Stimulated activated CD4-positive, alpha-beta T cell treated with anti-CD3 and anti-CD28 coated beads, Interleukin-15, amount 100 ng/mL, for 1 hour (primary cell): ENCODE measurements around the gene GABPA.

ENCODE experiments used
- DNase-seq, 2 donors: peaks; one replicate each; pipeline ENCODE4 v3.0.0-alpha.2; 2020; ENCODE audit warnings: low read depth in 1 of 2, low spot score in 1 of 2

Gene GABPA

DNA sequence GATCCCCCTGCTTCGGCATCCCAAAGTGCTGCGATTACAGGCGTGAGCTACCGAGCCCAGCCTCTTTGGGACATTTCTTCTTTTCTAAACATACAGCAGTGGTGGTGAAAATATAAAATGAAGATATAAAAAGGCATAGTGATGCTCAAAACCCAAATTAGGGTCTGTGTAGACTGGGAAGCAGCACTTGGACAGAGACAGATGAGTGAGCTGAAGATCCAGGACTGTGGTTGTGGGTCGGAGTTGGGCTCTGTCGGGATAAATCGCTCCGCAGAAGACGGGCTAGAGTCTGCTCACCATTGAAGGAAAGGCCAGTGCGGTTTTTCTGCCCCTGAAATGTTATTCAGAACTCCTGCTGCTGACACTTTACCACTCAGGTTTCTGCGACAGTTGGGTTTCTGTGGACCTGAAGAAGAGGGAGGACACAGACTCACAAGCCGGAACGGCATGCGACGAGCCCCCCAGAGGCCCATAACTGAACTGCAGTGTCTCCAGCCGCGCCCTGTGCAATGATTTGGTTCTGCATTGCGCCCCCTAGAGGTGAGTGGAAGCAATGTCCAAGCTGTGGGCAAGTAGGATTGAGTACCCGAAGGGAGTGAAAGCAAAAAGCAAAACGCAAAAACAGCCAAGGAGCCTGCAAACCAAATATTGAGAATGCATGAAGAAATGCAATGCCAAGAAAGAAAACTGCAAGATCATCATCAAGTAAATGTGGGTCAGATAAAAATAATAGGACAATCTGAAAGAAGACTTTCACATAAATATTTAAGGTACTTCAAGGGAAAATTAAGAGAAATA is 66.6 kb downstream of the GABPA start:
- DNase-seq = peak; percentile 54 to 71

DNA sequence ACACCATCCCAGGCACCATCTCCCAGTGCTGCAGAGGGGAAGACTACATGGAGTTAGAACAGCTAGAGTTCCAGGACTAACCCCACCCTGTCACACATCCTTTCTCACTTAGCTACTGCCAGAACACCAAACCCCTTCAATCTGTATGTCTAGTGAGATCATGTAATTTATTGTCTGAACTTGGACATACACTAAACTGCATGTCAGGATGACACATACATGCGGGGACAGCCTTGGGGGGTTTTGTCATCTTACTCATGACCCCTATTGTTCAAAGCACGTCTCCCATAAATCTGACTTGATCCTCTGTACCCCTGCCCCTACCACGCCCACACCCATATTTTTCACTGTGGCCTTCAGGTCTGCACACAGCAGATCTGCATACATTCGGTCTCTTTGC is 71.3 kb downstream of the GABPA start:
- no peak for DNase-seq

DNA sequence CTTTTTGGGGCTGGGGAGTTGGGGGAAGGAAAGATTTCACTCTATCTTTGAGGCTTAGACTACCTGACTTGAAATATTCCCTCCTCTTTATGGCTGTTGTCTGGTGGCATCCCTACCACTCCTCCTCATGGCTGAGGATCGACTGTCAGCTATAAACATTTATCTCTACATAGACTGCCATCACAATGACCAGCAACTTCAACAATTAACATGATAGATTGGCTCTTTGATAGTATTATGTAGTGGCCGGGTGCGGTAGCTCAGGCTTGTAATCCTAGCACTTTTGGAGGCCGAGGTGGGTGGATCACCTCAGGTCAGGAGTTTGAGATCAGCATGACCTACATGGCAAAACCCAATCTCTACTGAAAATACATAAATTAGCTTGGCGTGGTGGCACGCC is 72.4 kb downstream of the GABPA start:
- DNase-seq = no peak

DNA sequence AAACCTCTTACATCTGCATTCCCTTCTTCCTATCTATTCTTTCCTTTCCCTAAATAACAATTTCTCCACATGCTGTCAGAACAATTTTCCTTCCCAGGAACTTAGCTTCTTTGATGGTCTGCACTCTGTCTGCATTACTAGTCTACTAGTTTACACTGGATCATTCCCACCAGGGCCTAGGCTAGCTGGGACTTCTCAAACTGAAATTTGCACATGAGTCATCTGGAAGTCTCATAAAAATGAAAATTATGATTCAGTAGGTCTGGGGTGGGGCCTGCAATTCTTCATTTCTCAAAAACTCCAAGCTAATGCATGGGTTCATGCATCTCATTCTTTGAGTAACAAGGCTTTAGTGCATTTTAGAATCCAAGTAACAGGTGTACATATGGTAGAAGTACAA is 74.2 kb downstream of the GABPA start:
- DNase-seq = no peak

DNA sequence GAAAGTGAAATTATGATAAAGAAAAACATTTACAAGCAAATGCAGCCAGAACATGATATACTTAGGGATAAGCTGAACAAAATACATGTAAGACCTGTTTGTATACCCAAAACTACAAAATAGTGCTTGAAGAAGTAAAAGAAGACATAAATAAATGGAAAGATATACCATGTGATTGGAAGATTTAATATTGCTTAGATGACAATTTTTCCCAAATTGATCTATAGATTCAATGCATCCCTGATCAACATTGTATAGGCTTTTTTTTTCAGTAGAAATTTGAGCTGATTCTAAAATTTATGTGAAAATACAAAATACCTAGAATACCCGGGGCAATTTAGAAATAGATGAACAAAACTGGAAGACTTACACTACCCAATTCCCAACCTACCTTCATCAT is 76.4 kb downstream of the GABPA start:
- no peak for DNase-seq

DNA sequence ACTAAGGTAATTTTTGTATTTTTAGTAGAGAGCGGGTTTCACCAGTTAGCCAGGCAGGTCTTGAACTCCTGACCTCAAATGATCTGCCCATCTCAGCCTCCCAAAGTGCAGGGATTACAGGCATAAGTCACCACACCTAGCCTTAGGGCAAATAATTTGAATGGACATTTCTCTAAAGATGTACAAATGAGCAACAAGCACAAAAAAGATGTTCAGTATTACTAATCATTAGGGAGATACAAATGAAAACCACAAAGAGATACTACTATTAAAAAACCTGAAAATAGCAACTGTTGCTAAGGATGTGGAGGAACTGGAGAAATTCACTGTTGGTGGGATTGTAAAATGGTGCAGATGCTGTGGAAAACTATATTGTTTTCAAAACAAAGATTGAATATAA is 79.1 kb downstream of the GABPA start:
- DNase-seq = no peak

DNA sequence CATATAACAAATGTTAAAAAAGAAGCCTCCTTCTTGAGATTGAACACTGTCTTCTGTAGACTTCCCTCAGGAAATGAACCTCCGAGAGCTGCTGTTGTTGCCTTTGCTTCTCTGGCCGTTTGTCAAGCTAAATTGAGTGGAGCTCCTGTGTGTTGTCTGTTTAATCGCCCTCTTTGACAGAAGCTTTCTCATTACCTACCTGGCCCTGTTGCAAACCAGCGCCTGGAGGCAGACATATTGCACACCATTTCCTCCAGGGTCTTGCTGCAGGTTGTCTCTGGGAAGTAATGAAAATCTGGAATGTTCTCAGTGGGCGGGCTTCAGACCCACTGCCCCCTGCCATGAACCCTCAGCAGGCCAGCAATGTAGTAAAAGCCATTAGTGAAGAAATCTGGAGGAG is 83.3 kb downstream of the GABPA start:
- DNase-seq = no peak

DNA sequence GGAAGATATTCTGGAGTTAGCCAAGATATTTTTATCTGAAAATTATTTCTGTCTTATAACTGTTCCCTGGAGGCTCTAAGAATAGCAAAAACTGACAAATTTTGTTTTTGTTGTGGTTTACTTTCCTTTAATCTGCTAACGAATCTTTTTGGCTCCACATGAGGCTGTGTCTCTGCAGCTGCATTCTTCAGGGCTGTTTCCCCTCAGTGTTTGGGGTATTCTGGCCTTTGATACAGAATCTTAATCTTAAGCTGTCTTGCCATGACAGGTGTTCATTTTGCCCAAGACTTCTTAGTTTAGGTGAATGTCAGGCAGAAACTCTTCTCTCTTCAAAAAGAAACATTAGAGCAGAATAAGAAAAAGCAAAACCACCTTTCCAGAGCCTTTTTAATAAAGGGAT is 83.8 kb downstream of the GABPA start:
- no peak for DNase-seq
